ENCODE results near the gene TDRD9. TPM values are rescaled to one million over a fixed set of nuclear protein-coding genes. Genes with fewer than 3 reads are reported as not detected.

The TDRD9 gene
- total RNA-seq, 4 donors from 2014 or later: 0.17 to 1.5 (median 0.31) TPM; not detected in 1

GRCh38 chr14:104047761-104048160, 119.5 kb downstream of the TDRD9 start:
- H3K4me1 ChIP-seq: no peaks in the 10 kb centered on the region
- H3K9me3 ChIP-seq: no peaks in the 10 kb centered on the region
- intact Hi-C loops (cut with DNase I; ENCODE audit: low total_unique reads) (no loop called here), in situ Hi-C loops (cut with MboI; ENCODE audit: low sequenced_read_pairs in 4 of 4) (no loop called here)
- H3K36me3 ChIP-seq: no peaks in the 10 kb centered on the region
- ATAC-seq (no peak), DNase-seq (no peak)
- H3K27ac ChIP-seq: no peak overlapping the region
- H3K4me3 ChIP-seq: no peak overlapping the region
- H3K27me3 ChIP-seq: peaks cover 0 to 4% (median 0%) of the 10 kb centered on the region in 3 donors
- TF ChIP-seq POLR2A (IDR thresholded peaks at IDR 0.05) (no peak), CTCF (IDR thresholded peaks at IDR 0.05 in 4 of 5, conservative IDR thresholded peaks at IDR 0.05 in 1 of 5) (no peak)

DNA sequence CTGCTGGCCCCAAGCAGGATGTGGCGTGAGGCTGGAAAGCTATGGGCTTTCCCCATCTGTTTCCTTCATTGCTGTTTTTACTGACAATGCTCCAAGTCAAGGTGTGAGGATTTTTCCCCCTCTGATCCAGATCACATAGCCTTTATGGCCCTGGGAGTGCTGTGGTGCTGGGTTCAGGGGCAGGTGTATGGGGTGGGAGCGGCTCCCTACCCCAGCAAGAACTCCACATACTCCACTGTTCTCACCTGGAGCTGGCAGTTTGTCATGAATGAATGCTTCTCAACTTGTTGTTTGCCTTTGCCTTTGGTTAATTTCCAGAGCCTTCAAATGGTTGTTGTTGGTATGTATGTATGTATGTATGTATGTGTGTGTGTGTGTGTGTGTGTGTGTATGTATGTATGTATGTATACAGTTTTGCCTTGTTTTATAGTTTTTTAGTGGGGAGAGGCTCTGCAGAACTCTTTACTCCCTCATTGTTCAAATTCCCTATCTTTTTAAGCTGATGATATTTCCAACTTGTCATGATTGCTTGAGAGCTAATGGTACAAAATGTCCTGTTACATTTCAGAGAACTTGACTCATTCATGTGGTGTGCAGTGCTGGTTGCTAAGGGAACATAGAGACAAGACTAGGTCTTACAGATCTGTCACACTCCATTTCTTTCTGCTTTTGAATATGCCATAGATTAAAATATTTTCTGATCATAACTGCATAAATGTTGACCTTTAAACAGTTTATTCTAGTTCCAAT, 120.7 kb downstream of the TDRD9 start:
- ATAC-seq (peak in 1 of 2 donors; percentile 42), DNase-seq (no peak)
- no peaks in the 10 kb centered on the region for H3K4me1 ChIP-seq
- in situ Hi-C loops (cut with MboI; ENCODE audit: low sequenced_read_pairs in 4 of 4) (no loop called here), intact Hi-C loops (cut with DNase I; ENCODE audit: low total_unique reads) (no loop called here)
- no peak overlapping the region for H3K4me3 ChIP-seq
- H3K9me3 ChIP-seq: no peaks in the 10 kb centered on the region
- H3K27me3 ChIP-seq: peaks cover 0 to 5% (median 4%) of the 10 kb centered on the region in 3 donors
- no peak for TF ChIP-seq CTCF (IDR thresholded peaks at IDR 0.05 in 4 of 5, conservative IDR thresholded peaks at IDR 0.05 in 1 of 5)
- no peak for TF ChIP-seq POLR2A (IDR thresholded peaks at IDR 0.05)
- no peaks in the 10 kb centered on the region for H3K36me3 ChIP-seq
- no peak overlapping the region for H3K27ac ChIP-seq

DNA sequence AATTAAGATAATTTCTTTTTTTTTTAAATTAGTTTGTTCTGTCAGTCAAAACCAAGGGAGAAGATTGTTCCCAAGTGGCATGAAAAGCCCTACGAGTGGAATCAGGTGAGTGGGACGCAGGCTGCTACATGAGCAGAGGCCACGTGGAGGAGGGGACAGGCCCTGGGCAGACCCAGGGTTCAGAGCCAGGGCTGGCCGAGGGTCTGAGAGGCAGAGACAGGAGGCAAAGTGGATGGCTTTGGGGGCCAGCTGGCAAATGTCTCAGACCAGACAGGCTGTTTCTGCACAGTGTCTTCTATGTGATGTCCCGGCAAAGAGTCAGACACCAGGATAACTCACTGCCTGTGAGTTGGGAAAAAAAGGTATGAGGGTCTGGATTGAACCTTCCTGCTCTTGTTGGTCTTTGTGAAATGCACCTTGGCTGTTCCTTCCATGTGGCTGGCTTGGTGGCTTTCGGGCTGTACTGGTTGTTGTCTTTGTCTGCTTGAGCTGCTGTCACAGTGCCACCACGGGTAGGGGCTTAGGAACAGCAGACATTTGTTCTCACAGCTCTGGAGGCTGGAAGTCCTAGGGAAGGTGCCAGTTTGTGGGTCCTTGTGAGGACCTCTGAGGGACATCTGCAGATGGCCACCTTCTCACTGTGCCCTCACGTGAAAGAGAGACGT, 121.5 kb downstream of the TDRD9 start:
- Histone ChIP-seq H3K27ac (no peak overlapping the region), H3K36me3 (no peaks in the 10 kb centered on the region), H3K9me3 (no peaks in the 10 kb centered on the region), H3K4me3 (no peak overlapping the region), H3K27me3 (peaks cover 0 to 5% (median 4%) of the 10 kb centered on the region in 3 donors), H3K4me1 (no peaks in the 10 kb centered on the region)
- no peak for TF ChIP-seq POLR2A (IDR thresholded peaks at IDR 0.05)
- no peak for TF ChIP-seq CTCF (IDR thresholded peaks at IDR 0.05 in 4 of 5, conservative IDR thresholded peaks at IDR 0.05 in 1 of 5)
- DNase-seq: no peak
- intact Hi-C loops (cut with DNase I; ENCODE audit: low total_unique reads) (no loop called here), in situ Hi-C loops (cut with MboI; ENCODE audit: low sequenced_read_pairs in 4 of 4) (no loop called here)
- ATAC-seq: no peak

DNA sequence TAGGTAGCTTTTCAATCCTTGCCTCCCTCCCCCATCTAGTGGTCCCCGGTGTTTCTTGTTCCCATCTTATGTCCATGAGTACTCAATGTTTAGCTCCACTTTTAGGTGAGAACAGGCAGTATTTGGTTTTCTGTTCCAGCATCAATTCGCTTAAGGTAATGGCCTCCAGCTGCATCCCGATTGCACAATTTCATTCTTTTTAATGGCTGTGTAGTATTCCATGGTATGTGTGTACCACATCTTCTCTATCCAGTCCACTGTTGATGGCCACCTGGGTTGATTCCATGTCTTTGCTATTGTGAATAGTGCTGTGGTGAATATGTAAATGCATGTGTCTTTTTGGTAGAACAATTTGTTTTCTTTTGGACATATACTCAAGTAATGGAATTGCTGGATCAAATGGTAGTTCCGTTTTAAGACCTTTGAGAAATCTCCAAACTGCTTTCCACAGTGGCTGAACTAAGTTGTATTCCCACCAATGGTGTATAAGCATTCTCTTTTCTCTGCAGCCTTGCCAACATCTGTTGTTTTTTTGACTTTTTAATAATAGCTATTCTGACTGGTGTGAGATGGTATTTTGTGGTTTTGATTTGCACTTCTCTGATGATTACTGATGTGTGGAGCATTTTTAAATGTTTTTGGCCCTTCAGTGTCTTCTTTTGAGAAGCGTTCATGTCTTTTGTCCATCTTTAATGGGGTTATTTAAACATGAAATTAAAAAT, 123.0 kb downstream of the TDRD9 start:
- TF ChIP-seq CTCF (IDR thresholded peaks at IDR 0.05 in 4 of 5, conservative IDR thresholded peaks at IDR 0.05 in 1 of 5): no peak
- TF ChIP-seq POLR2A (IDR thresholded peaks at IDR 0.05): no peak
- Histone ChIP-seq H3K36me3 (no peaks in the 10 kb centered on the region), H3K27ac (no peak overlapping the region), H3K4me1 (no peaks in the 10 kb centered on the region), H3K27me3 (peaks cover 0 to 5% (median 4%) of the 10 kb centered on the region in 3 donors), H3K4me3 (no peak overlapping the region), H3K9me3 (no peaks in the 10 kb centered on the region)
- DNase-seq (no peak), ATAC-seq (no peak)
- intact Hi-C loops (cut with DNase I; ENCODE audit: low total_unique reads): no loop called here
- in situ Hi-C loops (cut with MboI; ENCODE audit: low sequenced_read_pairs in 4 of 4): no loop called here
